B cell (primary cell): Measurements from ENCODE around the gene PYROXD2. TPM values are rescaled to one million over a fixed set of nuclear protein-coding genes. Genes with fewer than 3 reads are reported as not detected.
A peak's percentile ranks its signal among the peaks of the same experiment; 100 is the strongest.

Experiments
- ATAC-seq: fragments of 200-7000 bp; cut with Tn5 transposase; one replicate; pipeline ENCODE4 v1.10.0; 2021; ENCODE audit warnings: low read depth, mild to moderate bottlenecking, moderate number of reproducible peaks, moderate library complexity
- CTCF ChIA-PET: fragments of 350-600 bp; sonication (Branson Sonifier 250); formaldehyde crosslinking; loops from one replicate; lab custom pipeline; 2021; ENCODE audit warnings: antibody characterized with exemption, inconsistent platforms; lab: Charles Lee
- POLR2A ChIA-PET: fragments of 350-600 bp; sonication (Branson Sonifier 250); formaldehyde crosslinking; loops from one replicate; lab custom pipeline; 2021; ENCODE audit warnings: antibody characterized with exemption; lab: Charles Lee
- DNase-seq: peaks from one replicate; pipeline ENCODE4 v3.0.0; 2013
- H2AFZ ChIP-seq: 2 replicates; pipeline ENCODE4 v1.6.1; 2012; ENCODE audit warnings: mild to moderate bottlenecking, low read depth, low read length; ENCODE audit not compliant: insufficient read depth, poor library complexity, severe bottlenecking
- H3K27ac ChIP-seq, 2 donors: 1 replicate in 1 of 2; 2 replicates in 1 of 2; pipeline ENCODE4 v1.5.1; 2012 to 2013; ENCODE audit warnings: low read length in 2 of 2, mild to moderate bottlenecking in 2 of 2, moderate library complexity in 1 of 2
- H3K27me3 ChIP-seq, 4 experiments: fragments of 200-600 bp in 1 of 4; sonication (generic) in 1 of 4; replicated peaks in 1 of 4; 1 replicate in 2 of 4; 2 replicates in 2 of 4; pipeline versions ENCODE4 v1.6.1 to v1.7.0; 2013 to 2016; ENCODE audit warnings: low read length in 3 of 4, mild to moderate bottlenecking in 2 of 4, mixed read lengths in 1 of 4, moderate library complexity in 1 of 4; ENCODE audit not compliant: insufficient read depth in 4 of 4, control insufficient read depth in 3 of 4; ENCODE audit errors: control extremely low read depth in 1 of 4
- H3K36me3 ChIP-seq, 2 experiments: replicated peaks in 1 of 2; 1 replicate in 1 of 2; 2 replicates in 1 of 2; pipeline versions ENCODE4 v1.6.1 to v1.7.1; 2013; ENCODE audit warnings: low read length in 1 of 2; ENCODE audit not compliant: insufficient read depth in 2 of 2, control insufficient read depth in 1 of 2; ENCODE audit errors: control extremely low read depth in 1 of 2, extremely low read depth in 1 of 2
- H3K4me1 ChIP-seq, 2 donors: fragments of 200-600 bp in 1 of 2; sonication (generic) in 1 of 2; 1 replicate in 1 of 2; 2 replicates in 1 of 2; pipeline versions ENCODE4 v1.5.1 to v1.6.1; 2013 to 2017; ENCODE audit warnings: low read length in 2 of 2; ENCODE audit not compliant: control insufficient read depth in 2 of 2, insufficient read depth in 2 of 2
- H3K4me2 ChIP-seq: replicated peaks from 2 replicates; pipeline ENCODE3; 2012; ENCODE audit warnings: mild to moderate bottlenecking, low read depth, low read length; ENCODE audit not compliant: poor library complexity, severe bottlenecking
- H3K4me3 ChIP-seq, 5 experiments: fragments of 200-600 bp in 1 of 5; sonication (generic) in 1 of 5; 1 replicate in 3 of 5; 2 replicates in 2 of 5; pipeline versions ENCODE4 v1.5.1 to v1.7.0; 2011 to 2016; ENCODE audit warnings: low read length in 4 of 5, mild to moderate bottlenecking in 4 of 5, low read depth in 2 of 5, control low read depth in 1 of 5, moderate library complexity in 1 of 5; ENCODE audit not compliant: insufficient read depth in 1 of 5; ENCODE audit errors: control extremely low read depth in 1 of 5, extremely low read depth in 1 of 5
- H3K79me2 ChIP-seq: fragments of 200-600 bp; sonication (generic); one replicate; pipeline ENCODE4 v1.6.0; 2016; ENCODE audit warnings: low read length; ENCODE audit not compliant: control insufficient read depth, insufficient read depth
- H3K9ac ChIP-seq: fragments of 200-600 bp; sonication (generic); 2 replicates; pipeline ENCODE4 v1.6.1; 2017; ENCODE audit warnings: mild to moderate bottlenecking, low read length, moderate library complexity
- H3K9me3 ChIP-seq, 3 donors: one replicate each; pipeline versions ENCODE4 v1.6.1 to v1.7.1; 2013; ENCODE audit warnings: low read length in 2 of 3; ENCODE audit not compliant: control insufficient read depth in 2 of 3, insufficient read depth in 1 of 3; ENCODE audit errors: control extremely low read depth in 1 of 3
- H4K20me1 ChIP-seq: 2 replicates; pipeline ENCODE4 v1.6.0; 2012; ENCODE audit warnings: mild to moderate bottlenecking, low read length; ENCODE audit not compliant: insufficient read depth, control insufficient read depth, poor library complexity, severe bottlenecking
- H3K27ac Mint-ChIP-seq: one replicate; pipeline ENCODE4 v1.8.0; 2021; ENCODE audit warnings: mixed read lengths
- H3K27me3 Mint-ChIP-seq: one replicate; pipeline ENCODE4 v1.8.0; 2021; ENCODE audit warnings: mixed read lengths
- H3K4me1 Mint-ChIP-seq: one replicate; pipeline ENCODE4 v1.8.0; 2021; ENCODE audit warnings: mixed read lengths
- H3K4me3 Mint-ChIP-seq: one replicate; pipeline ENCODE4 v1.8.0; 2021; ENCODE audit warnings: mixed read lengths
- H3K9me3 Mint-ChIP-seq: one replicate; pipeline ENCODE4 v1.8.0; 2022; ENCODE audit warnings: mixed read lengths; ENCODE audit not compliant: insufficient read depth
- EZH2 ChIP-seq: IDR thresholded peaks from 2 replicates; pipeline ENCODE4 v1.6.1; 2012; ENCODE audit warnings: borderline replicate concordance, low read depth, mild to moderate bottlenecking, moderate library complexity, low read length; ENCODE audit not compliant: insufficient read depth, poor library complexity, severe bottlenecking
- whole genome bisulfite sequencing: methylation state at CpG from one replicate; pipeline ENCODE4 v1.1.5; 2013; ENCODE audit warnings: missing lambda C conversion rate; ENCODE audit not compliant: insufficient coverage; 5-methylcytosine and 5-hydroxymethylcytosine counted together
- intact Hi-C: fragments of 100-400 bp; cut with micrococcal nuclease; formaldehyde crosslinking; loops from one replicate; pipeline ENCODE4 v1.10.0; 2022
- polyA plus RNA-seq: library from polyadenylated mRNA; depleted of rRNA; stranded (reverse); fragments of >200 nt; gene quantifications from 2 replicates; pipeline ENCODE4 v1.2.3, GENCODE V29; 2012
- total RNA-seq, 2 donors: library from RNA; stranded (reverse); fragments of 120-200 nt in 1 of 2; gene quantifications; 1 replicate in 1 of 2; 2 replicates in 1 of 2; pipeline versions ENCODE4 v1.2.3 to v1.2.4, GENCODE V29; 2013 to 2022
- TF ChIP-seq, protein P1 (sequence below): fragments of 200-600 bp; IDR thresholded peaks from one replicate; pipeline ENCODE4 v1.8.0; 2022; ENCODE audit warnings: antibody characterized with exemption, mild to moderate bottlenecking

PYROXD2 gene
- total and polyA plus RNA-seq, 2 donors (not counting 1 experiment from before 2014, with no cell fraction given): 25.1 to 960 TPM

GRCh38 chr10:98427011-98427515 is 12.1 kb upstream of the PYROXD2 start:
- Histone ChIP-seq H3K9ac (no peak overlapping the region), H3K36me3 (peaks cover 17 to 73% of the 10 kb centered on the region in 2 experiments), H3K9me3 (peaks cover 0 to 3% (median 2%) of the 10 kb centered on the region in 3 donors), H3K27ac (no peak overlapping the region), H2AFZ (no peak overlapping the region), H4K20me1 (peaks cover 8% of the 10 kb centered on the region), H3K79me2 (no peaks in the 10 kb centered on the region), H3K27me3 (no peaks in the 10 kb centered on the region), H3K4me1 (no peaks in the 10 kb centered on the region), H3K4me3 (no peak overlapping the region), H3K4me2 (no peak overlapping the region)
- intact Hi-C loops: no loop called here
- no peak overlapping the region for H3K27ac Mint-ChIP-seq
- DNase-seq: no peak
- no peak for ATAC-seq
- 96% methylated on average over 5 of the region's 7 CpGs for WGBS
- POLR2A ChIA-PET: no interaction called here
- H3K4me3 Mint-ChIP-seq: no peak overlapping the region
- peaks cover 3% of the 10 kb centered on the region for H3K9me3 Mint-ChIP-seq
- CTCF ChIA-PET: interaction anchor here (2.0 to 5.0 kb wide), 2 partner anchors 9 to 10 kb away, joined by 4 to 20 read pairs; no protein-coding TSS in a partner anchor
- TF ChIP-seq, protein P1, sequence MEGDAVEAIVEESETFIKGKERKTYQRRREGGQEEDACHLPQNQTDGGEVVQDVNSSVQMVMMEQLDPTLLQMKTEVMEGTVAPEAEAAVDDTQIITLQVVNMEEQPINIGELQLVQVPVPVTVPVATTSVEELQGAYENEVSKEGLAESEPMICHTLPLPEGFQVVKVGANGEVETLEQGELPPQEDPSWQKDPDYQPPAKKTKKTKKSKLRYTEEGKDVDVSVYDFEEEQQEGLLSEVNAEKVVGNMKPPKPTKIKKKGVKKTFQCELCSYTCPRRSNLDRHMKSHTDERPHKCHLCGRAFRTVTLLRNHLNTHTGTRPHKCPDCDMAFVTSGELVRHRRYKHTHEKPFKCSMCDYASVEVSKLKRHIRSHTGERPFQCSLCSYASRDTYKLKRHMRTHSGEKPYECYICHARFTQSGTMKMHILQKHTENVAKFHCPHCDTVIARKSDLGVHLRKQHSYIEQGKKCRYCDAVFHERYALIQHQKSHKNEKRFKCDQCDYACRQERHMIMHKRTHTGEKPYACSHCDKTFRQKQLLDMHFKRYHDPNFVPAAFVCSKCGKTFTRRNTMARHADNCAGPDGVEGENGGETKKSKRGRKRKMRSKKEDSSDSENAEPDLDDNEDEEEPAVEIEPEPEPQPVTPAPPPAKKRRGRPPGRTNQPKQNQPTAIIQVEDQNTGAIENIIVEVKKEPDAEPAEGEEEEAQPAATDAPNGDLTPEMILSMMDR: no peak
- no peaks in the 10 kb centered on the region for H3K4me1 Mint-ChIP-seq
- no peaks in the 10 kb centered on the region for H3K27me3 Mint-ChIP-seq

- CTCF ChIA-PET: interaction anchor here (0.5 to 5.0 kb wide), 11 partner anchors 8 to 821 kb away, joined by 3 to 20 read pairs (median 4); no protein-coding TSS in a partner anchor
- WGBS: 88% methylated on average over 16 of the region's 21 CpGs
- POLR2A ChIA-PET: no interaction called here
- Histone ChIP-seq H3K27ac (no peak overlapping the region), H3K79me2 (no peaks in the 10 kb centered on the region), H3K4me2 (no peak overlapping the region), H3K4me1 (no peaks in the 10 kb centered on the region), H4K20me1 (no peaks in the 10 kb centered on the region), H3K36me3 (peaks cover 6 to 65% of the 10 kb centered on the region in 2 experiments), H2AFZ (no peak overlapping the region), H3K27me3 (no peaks in the 10 kb centered on the region), H3K9ac (no peak overlapping the region), H3K4me3 (no peak overlapping the region), H3K9me3 (no peaks in the 10 kb centered on the region)
- TF ChIP-seq EZH2: no peak
- TF ChIP-seq, protein P1: peak; percentile 87
- ATAC-seq (peak; percentile 73), DNase-seq (peak; percentile 60)
- no peaks in the 10 kb centered on the region for H3K27me3 Mint-ChIP-seq
- intact Hi-C loops: no loop called here
- no peaks in the 10 kb centered on the region for H3K9me3 Mint-ChIP-seq
- peaks cover 2% of the 10 kb centered on the region for H3K4me1 Mint-ChIP-seq
- H3K27ac Mint-ChIP-seq: no peak overlapping the region
- H3K4me3 Mint-ChIP-seq: no peak overlapping the region
Observed at GRCh38 chr10:98425511-98426352, 10.8 kb upstream of the PYROXD2 start.
